Activated T-cell treated with anti-CD3 and anti-CD28 coated beads, Interleukin-2, amount 50 U/mL, for 4 hours (primary cell): Measurements from ENCODE around the gene DLGAP1. TPM values are rescaled to one million over a fixed set of nuclear protein-coding genes. Genes with fewer than 3 reads are reported as not detected.

ENCODE experiments used
- ATAC-seq, 2 donors: fragments of 200-7000 bp; cut with Tn5 transposase; one replicate each; pipeline ENCODE4 v1.10.0; 2021
- DNase-seq: peaks from one replicate; pipeline ENCODE4 v3.0.0-alpha.2; 2020
- H3K27me3 Mint-ChIP-seq: one replicate; pipeline ENCODE4 v1.8.0; 2021; ENCODE audit warnings: low read depth, mixed read lengths
- H3K36me3 Mint-ChIP-seq: one replicate; pipeline ENCODE4 v1.8.0; 2022; ENCODE audit warnings: mixed read lengths; ENCODE audit not compliant: insufficient read depth
- H3K4me1 Mint-ChIP-seq: one replicate; pipeline ENCODE4 v1.8.0; 2021; ENCODE audit warnings: low read depth, mixed read lengths
- H3K4me3 Mint-ChIP-seq: one replicate; pipeline ENCODE4 v1.8.0; 2021; ENCODE audit warnings: mild to moderate bottlenecking, moderate library complexity, mixed read lengths
- H3K9me3 Mint-ChIP-seq: one replicate; pipeline ENCODE4 v1.8.0; 2021; ENCODE audit warnings: mixed read lengths
- total RNA-seq, 3 donors: library from RNA; stranded (reverse); gene quantifications; one replicate each; pipeline ENCODE4 v1.2.1, GENCODE V29; 2021

Gene DLGAP1
- total RNA-seq, 3 donors from 2014 or later = 0.16 TPM; not detected in 2

DNA sequence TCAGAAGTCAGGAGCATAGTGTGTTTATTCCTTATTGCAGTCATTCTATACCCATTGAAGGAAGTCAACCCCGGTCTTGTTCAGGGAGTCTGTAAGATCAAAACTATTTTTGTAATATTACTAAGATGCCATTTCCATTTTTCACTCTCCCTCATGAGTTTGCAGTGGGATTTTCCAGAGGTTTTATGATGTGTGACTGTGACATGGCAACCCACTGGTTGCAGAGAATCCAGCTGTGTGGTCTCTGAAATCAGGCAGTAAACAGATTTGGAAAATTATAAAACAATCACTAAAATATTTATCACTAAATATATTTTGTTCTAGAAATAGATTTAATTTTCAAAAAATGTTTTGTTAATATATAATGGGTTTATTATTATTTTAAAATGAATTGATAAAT, 38.1 kb downstream of the DLGAP1 start:
- Mint-ChIP-seq H3K27me3 (no peaks in the 10 kb centered on the region), H3K9me3 (peaks cover 24% of the 10 kb centered on the region), H3K4me3 (no peak overlapping the region), H3K36me3 (no peaks in the 10 kb centered on the region), H3K4me1 (no peaks in the 10 kb centered on the region)
- ATAC-seq (no peak), DNase-seq (no peak)

DNA sequence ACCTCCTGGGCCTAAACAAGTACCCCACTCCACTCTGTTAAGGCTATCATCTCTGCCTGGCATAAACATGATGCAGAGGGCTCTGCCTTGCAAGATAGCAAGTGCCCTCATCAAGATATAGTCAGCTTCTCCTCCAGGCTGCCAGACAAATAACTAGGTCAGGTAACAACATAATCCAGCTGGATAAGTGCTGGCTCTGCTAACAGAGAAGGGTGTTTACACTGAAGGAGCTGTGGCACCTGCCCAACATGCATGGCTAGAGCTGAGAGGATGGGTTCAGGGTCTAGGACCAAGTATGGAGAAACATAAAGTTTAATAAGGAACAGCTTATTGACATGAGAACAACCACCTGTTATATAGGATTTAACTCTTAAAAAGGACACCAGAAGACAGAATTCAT, 42.8 kb downstream of the DLGAP1 start:
- ATAC-seq = no peak
- Mint-ChIP-seq H3K9me3 (no peaks in the 10 kb centered on the region), H3K36me3 (no peaks in the 10 kb centered on the region), H3K27me3 (no peaks in the 10 kb centered on the region), H3K4me1 (no peaks in the 10 kb centered on the region), H3K4me3 (no peak overlapping the region)
- DNase-seq = no peak

DNA sequence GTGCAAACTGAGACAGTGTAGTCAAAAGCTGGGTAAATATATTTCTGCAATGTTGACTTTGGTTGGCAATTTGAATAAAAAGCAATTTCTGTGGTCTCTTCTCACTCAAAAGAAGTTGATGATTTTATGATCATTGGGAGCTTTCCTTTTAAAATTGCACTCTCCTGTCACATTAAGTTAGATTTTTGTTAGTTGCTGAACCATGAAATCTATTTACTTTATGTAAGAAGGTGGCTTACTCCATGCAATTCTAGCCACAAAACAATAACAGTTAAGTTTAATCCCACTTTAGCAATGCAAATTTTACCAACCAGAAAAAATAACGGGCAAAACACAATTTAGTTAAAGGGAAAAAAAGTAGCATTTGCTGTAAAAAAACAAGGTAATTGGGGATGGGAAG, 48.3 kb downstream of the DLGAP1 start:
- DNase-seq (no peak), ATAC-seq (no peak)
- no peaks in the 10 kb centered on the region for H3K36me3 Mint-ChIP-seq
- no peaks in the 10 kb centered on the region for H3K4me1 Mint-ChIP-seq
- H3K27me3 Mint-ChIP-seq = no peaks in the 10 kb centered on the region
- H3K9me3 Mint-ChIP-seq = no peaks in the 10 kb centered on the region
- no peak overlapping the region for H3K4me3 Mint-ChIP-seq

DNA sequence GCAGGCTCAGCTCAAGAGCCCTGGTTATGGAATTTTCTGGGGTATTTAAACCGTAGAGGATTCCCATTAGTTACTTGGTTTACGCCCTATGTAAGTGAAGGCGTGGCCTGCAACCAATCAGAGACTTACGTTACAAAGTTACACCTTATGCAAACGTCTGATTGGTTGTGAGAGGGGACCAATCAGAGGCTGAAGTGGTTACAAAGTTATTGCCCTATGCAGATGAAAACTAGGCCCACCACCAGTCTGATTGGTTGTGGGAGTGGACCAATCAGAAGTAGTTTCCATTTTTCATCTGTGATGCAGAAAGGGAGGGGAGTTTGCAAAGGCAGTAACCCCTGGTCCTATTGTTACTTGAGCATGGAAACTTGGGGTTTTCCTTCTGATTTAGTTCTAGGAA, 49.1 kb downstream of the DLGAP1 start:
- ATAC-seq (no peak), DNase-seq (no peak)
- no peaks in the 10 kb centered on the region for H3K4me1 Mint-ChIP-seq
- H3K4me3 Mint-ChIP-seq = no peak overlapping the region
- peaks cover under 1% of the 10 kb centered on the region for H3K9me3 Mint-ChIP-seq
- no peaks in the 10 kb centered on the region for H3K27me3 Mint-ChIP-seq
- H3K36me3 Mint-ChIP-seq = no peaks in the 10 kb centered on the region

DNA sequence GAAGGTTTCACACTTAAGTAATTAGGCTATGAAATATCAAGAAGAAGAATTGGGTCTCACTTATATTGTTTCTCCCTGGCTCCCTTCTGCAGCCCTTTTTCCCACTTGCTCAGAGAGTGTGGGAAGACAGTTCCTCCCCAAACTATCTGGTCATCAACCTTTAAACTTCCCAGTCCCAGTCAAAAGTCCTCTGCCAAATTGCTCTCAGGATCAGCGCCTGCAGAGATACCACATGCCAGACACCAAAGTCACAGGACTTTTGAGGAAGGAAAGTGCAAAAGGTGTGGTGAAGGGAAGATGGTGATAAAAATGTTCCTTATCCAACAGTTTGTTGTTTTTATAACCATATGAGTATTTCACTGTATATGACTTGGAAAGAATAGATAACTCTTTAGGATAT, 51.3 kb downstream of the DLGAP1 start:
- no peaks in the 10 kb centered on the region for H3K4me1 Mint-ChIP-seq
- H3K4me3 Mint-ChIP-seq = no peak overlapping the region
- ATAC-seq = no peak
- H3K9me3 Mint-ChIP-seq = peaks cover 4% of the 10 kb centered on the region
- no peak for DNase-seq
- no peaks in the 10 kb centered on the region for H3K36me3 Mint-ChIP-seq
- no peaks in the 10 kb centered on the region for H3K27me3 Mint-ChIP-seq

DNA sequence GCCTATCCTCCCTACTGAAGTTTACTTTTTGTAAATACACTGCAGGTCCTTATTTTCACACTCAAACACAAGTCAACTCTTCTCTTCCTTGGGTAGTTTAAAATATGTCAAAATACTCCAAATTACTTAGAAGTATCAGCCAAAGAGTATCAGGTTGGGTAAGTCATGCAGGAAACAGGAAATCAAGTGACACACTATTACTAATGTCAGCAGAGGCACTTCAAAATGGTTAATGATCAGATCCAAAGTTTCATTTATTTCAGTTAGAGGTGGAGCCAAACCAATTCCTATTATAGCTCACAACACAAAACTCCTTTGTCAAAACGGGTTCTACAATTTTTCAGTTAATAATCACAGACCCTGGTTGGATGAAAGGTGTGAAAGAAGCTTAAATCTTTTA, 54.2 kb downstream of the DLGAP1 start:
- no peak for DNase-seq
- H3K27me3 Mint-ChIP-seq = no peaks in the 10 kb centered on the region
- H3K4me3 Mint-ChIP-seq = no peak overlapping the region
- H3K36me3 Mint-ChIP-seq = no peaks in the 10 kb centered on the region
- H3K9me3 Mint-ChIP-seq = peaks cover 5% of the 10 kb centered on the region
- H3K4me1 Mint-ChIP-seq = no peaks in the 10 kb centered on the region
- no peak for ATAC-seq

DNA sequence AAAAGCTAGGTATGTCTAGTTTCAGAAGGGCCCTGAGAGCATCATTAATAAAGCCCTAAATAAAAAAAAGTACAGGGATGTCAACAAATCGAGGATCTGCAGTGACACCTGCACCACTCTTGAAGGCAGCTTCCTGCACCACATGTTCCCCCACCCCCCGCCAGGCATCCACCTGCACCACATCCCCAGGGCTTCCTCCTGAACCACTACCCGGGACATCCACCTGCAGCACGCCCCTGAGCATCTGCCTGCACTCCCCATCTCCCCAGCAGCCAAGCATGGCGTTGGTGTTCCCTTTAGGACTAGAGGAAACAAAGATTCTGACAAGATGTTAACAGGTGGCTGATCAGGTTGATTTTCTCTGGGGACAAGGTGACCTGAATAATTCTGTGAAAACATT, 55.2 kb downstream of the DLGAP1 start:
- H3K27me3 Mint-ChIP-seq = no peaks in the 10 kb centered on the region
- H3K36me3 Mint-ChIP-seq = no peaks in the 10 kb centered on the region
- H3K4me1 Mint-ChIP-seq = no peaks in the 10 kb centered on the region
- DNase-seq (no peak), ATAC-seq (no peak)
- H3K4me3 Mint-ChIP-seq = no peak overlapping the region
- H3K9me3 Mint-ChIP-seq = peaks cover 7% of the 10 kb centered on the region

DNA sequence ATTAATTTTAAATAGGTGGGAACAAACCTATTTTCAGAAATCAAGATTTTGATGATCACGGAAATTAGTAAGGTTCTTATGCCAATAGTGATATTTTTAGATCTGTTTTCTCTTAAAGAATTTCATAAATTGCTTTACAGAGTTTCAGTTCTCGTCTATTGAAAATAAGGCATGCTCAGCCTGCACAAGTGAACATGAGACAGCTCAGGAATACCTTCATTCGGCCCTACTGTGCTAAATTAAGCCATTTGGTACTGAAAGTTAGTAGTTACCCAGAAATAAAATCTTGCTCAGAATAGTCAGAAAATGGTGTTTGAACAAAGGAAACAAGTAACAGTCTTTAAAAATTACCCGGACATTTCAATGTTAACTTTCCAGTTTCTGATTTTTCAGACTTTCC, 60.4 kb downstream of the DLGAP1 start:
- ATAC-seq (no peak), DNase-seq (no peak)
- Mint-ChIP-seq H3K9me3 (peaks cover 10% of the 10 kb centered on the region), H3K27me3 (no peaks in the 10 kb centered on the region), H3K4me1 (no peaks in the 10 kb centered on the region), H3K36me3 (no peaks in the 10 kb centered on the region), H3K4me3 (no peak overlapping the region)

DNA sequence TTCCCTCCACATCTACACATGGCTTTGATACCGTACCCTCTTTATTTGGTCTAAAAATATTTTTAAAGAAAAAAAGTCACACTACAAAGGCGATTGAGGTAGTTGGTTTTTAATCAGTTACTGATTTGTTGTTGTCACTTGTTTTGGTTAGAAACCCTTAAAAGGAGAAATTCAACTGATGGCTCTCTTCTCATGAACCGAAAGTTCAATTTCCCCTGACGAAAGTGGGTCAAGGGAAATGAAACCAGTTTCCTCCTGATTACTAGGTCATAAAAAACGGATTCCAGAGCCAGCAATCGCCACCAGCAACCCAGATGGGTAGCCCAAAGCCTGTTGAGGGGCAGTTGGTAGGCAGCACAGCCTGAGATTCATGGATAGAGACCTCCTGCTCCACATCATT, 63.2 kb downstream of the DLGAP1 start:
- H3K4me3 Mint-ChIP-seq = no peak overlapping the region
- H3K9me3 Mint-ChIP-seq = peaks cover 10% of the 10 kb centered on the region
- no peaks in the 10 kb centered on the region for H3K4me1 Mint-ChIP-seq
- H3K36me3 Mint-ChIP-seq = no peaks in the 10 kb centered on the region
- DNase-seq = no peak
- no peak for ATAC-seq
- H3K27me3 Mint-ChIP-seq = no peaks in the 10 kb centered on the region

DNA sequence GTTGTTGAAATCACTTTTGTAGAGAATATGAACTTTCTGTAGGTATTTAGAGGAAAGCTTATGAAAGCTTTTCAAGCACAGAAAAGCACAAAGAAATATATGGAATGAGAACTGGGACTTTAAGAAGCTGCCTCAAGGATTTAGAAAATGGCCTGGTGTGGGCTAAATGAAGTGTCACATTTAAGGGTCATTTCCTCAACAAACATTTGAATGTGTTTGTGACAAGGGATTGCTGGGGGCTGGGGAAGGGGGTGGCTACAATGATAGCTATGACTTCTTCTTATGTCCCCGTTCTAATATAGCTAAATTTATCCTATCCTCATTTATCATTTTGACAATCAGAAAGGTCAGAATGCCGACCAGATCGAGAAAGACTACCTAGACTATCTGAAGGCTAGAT, 69.2 kb downstream of the DLGAP1 start:
- Mint-ChIP-seq H3K27me3 (no peaks in the 10 kb centered on the region), H3K4me3 (no peak overlapping the region), H3K9me3 (no peaks in the 10 kb centered on the region)

DNA sequence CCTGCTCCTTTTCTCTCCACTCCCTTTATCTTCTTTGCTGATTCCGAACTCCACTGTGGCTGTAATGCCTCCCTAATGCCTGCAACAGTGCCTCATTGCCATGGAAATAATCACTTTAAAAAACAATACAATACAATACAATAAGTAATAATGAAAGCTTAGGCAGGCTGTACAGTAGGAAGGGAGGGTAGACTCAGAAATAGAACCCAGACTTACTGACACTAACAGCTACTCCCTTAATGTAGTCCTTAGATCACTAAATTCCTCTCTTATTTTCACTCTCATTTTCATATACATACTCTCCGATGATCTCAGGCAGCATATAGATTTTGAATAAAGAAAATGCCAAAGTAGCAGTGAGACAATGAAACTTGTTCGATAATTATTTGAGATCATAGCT, 70.2 kb downstream of the DLGAP1 start:
- DNase-seq (no peak), ATAC-seq (no peak)
- Mint-ChIP-seq H3K27me3 (no peaks in the 10 kb centered on the region), H3K4me1 (no peaks in the 10 kb centered on the region), H3K4me3 (no peak overlapping the region), H3K9me3 (no peaks in the 10 kb centered on the region), H3K36me3 (no peaks in the 10 kb centered on the region)

More for the DNA sequence above, 69.2 kb downstream of the DLGAP1 start:
- H3K4me1 Mint-ChIP-seq = no peaks in the 10 kb centered on the region
- DNase-seq (no peak), ATAC-seq (no peak)
- H3K36me3 Mint-ChIP-seq = no peaks in the 10 kb centered on the region

DNA sequence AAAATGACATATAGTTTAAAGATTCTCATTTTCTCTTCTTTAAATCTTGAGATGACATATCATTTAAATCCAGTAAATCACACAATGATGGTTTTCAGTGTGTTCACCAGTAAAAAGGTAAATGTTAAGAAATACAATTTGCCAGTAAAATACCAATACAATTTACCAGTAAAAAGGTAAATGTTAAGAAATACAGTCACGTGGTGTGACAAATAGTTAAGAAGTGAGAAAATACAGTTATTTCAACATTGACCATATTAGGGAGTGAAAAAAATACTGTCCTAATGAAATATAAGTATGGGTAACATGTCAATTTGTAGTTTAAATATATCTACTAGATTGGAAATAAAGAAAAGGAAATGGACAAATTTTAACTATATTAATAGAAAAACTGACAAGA, 80.5 kb downstream of the DLGAP1 start:
- no peak overlapping the region for H3K4me3 Mint-ChIP-seq
- DNase-seq (no peak), ATAC-seq (no peak)
- no peaks in the 10 kb centered on the region for H3K27me3 Mint-ChIP-seq
- peaks cover 7% of the 10 kb centered on the region for H3K9me3 Mint-ChIP-seq
- H3K4me1 Mint-ChIP-seq = no peaks in the 10 kb centered on the region
- H3K36me3 Mint-ChIP-seq = no peaks in the 10 kb centered on the region

DNA sequence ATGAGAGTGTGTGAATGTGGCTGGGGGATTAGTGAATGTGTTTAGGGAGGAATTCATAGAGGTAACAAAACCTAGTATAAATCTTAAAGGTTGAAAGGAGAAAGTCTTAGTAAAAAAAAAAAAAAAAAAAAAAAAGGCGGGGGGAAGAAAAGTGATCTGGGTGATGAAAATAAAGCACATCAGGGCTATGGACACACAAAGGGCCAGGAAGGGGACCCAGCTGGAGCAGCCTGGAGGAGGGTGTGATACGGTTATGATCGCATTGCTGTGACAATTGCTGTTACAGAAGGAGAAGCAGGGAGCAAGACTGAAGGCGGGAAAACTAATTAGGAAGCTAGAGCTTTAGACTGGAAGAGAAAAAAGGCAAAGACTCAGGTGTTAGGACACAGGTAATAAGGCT, 85.4 kb downstream of the DLGAP1 start:
- H3K27me3 Mint-ChIP-seq = no peaks in the 10 kb centered on the region
- H3K4me3 Mint-ChIP-seq = no peak overlapping the region
- DNase-seq (no peak), ATAC-seq (no peak)
- H3K9me3 Mint-ChIP-seq = peaks cover 11% of the 10 kb centered on the region
- no peaks in the 10 kb centered on the region for H3K4me1 Mint-ChIP-seq
- no peaks in the 10 kb centered on the region for H3K36me3 Mint-ChIP-seq

DNA sequence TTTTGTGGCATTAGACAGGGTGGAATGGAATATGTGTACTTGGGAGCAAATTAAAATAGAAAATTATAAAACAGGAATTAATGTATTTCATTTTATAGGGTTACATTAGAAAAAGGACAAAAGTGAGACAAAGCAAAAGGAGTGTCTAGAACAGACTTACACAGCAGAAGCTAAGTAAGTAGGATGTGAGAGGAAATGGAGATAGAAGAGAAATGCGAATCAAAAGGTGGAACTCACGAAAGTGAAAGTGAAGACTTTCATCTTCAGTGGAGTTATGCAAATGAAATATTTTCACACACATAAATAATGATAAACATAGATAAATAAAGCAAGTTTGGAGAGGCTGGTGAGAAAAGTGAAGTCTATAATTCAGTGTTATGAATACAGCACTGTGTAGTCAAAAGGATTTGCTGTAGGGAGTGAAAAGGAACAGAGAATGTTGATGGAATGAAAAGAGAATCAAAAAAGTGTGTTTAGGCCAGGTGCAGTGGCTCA, 94.8 kb downstream of the DLGAP1 start:
- ATAC-seq = no peak
- no peak overlapping the region for H3K4me3 Mint-ChIP-seq

DNA sequence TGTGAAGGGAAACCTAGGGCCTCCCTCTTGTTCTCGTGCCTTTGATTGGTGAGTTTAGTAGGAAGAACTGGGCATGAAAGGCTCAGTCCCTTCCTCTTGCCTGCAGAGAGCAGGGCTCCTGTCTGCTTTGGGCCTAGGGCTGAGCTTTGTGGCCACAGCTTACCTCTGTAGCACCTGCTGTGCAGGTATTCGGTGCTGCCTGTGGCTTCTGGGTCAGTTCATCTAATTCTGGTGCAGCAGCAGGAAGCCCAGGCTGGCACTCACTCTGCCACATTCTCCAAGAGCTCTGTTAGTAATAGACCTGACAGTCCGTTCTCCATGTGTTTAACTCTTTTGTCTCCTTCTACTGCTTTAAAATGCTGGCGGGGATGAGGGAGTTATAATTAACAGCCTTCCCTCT, 96.5 kb downstream of the DLGAP1 start:
- Mint-ChIP-seq H3K27me3 (no peaks in the 10 kb centered on the region), H3K4me1 (no peaks in the 10 kb centered on the region), H3K36me3 (no peaks in the 10 kb centered on the region), H3K4me3 (no peak overlapping the region), H3K9me3 (peaks cover 25% of the 10 kb centered on the region)
- no peak for DNase-seq
- no peak for ATAC-seq

More for the DNA sequence above, 94.8 kb downstream of the DLGAP1 start:
- H3K4me1 Mint-ChIP-seq = no peaks in the 10 kb centered on the region
- H3K27me3 Mint-ChIP-seq = no peaks in the 10 kb centered on the region
- no peaks in the 10 kb centered on the region for H3K36me3 Mint-ChIP-seq
- DNase-seq = no peak
- H3K9me3 Mint-ChIP-seq = peaks cover 22% of the 10 kb centered on the region

DNA sequence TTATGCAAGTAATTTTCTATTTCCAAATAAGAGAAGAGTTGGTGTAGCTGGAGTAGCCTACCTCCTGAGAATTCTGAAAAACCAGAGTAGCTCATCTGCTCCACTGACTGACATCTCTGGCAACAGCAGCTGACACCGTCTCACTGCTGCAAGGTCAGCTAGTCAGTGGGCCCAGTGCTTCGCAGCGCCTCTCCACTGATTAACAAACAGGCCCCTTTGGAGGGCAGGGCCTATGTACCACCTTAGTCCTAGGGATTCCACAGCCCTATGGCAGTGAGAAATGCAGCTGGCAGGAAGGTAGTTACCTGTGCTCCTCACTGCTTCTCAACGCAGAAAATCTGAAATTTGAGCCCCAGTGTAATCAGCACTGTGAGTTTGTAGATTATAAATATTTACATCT, 97.5 kb downstream of the DLGAP1 start:
- no peaks in the 10 kb centered on the region for H3K36me3 Mint-ChIP-seq
- no peaks in the 10 kb centered on the region for H3K4me1 Mint-ChIP-seq
- ATAC-seq = no peak
- peaks cover 20% of the 10 kb centered on the region for H3K9me3 Mint-ChIP-seq
- no peak for DNase-seq
- no peaks in the 10 kb centered on the region for H3K27me3 Mint-ChIP-seq
- no peak overlapping the region for H3K4me3 Mint-ChIP-seq
